Measurements from ENCODE around the gene TIMP3.

TIMP3 gene

GRCh38 chr22:32887324-32887980, 85.9 kb downstream of the TIMP3 start:
- CTCF ChIA-PET: no interaction called here
- H3K4me3 ChIP-seq (ENCODE audit: low read depth, low read length): no peak overlapping the region
- DNase-seq (ENCODE audit: low read depth, low spot score): no peak
- POLR2A ChIA-PET: no interaction called here
- TF ChIP-seq, protein P1, sequence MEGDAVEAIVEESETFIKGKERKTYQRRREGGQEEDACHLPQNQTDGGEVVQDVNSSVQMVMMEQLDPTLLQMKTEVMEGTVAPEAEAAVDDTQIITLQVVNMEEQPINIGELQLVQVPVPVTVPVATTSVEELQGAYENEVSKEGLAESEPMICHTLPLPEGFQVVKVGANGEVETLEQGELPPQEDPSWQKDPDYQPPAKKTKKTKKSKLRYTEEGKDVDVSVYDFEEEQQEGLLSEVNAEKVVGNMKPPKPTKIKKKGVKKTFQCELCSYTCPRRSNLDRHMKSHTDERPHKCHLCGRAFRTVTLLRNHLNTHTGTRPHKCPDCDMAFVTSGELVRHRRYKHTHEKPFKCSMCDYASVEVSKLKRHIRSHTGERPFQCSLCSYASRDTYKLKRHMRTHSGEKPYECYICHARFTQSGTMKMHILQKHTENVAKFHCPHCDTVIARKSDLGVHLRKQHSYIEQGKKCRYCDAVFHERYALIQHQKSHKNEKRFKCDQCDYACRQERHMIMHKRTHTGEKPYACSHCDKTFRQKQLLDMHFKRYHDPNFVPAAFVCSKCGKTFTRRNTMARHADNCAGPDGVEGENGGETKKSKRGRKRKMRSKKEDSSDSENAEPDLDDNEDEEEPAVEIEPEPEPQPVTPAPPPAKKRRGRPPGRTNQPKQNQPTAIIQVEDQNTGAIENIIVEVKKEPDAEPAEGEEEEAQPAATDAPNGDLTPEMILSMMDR (IDR thresholded peaks at IDR 0.05; ENCODE audit: insufficient read depth, low read length, missing control alignments): no peak

GRCh38 chr22:32888976-32889375, 87.5 kb downstream of the TIMP3 start:
- TF ChIP-seq, protein P1 (IDR thresholded peaks at IDR 0.05; ENCODE audit: insufficient read depth, low read length, missing control alignments): no peak
- no peak for DNase-seq (ENCODE audit: low read depth, low spot score)
- CTCF ChIA-PET: no interaction called here
- H3K4me3 ChIP-seq (ENCODE audit: low read depth, low read length): no peak overlapping the region
- POLR2A ChIA-PET: no interaction called here

GRCh38 chr22:32896891-32897290, 95.4 kb downstream of the TIMP3 start:
- CTCF ChIA-PET: interaction anchor here (0.9 to 1.6 kb wide), 3 partner anchors 9 to 22 kb away, joined by 3 to 7 read pairs (median 3); no protein-coding TSS in a partner anchor
- POLR2A ChIA-PET: interaction anchor here (1.0 kb wide), 1 partner anchor 95 kb away, joined by 3 read pairs; the partner anchor contains the start of gene TIMP3
- no peak overlapping the region for H3K4me3 ChIP-seq (ENCODE audit: low read depth, low read length)
- TF ChIP-seq, protein P1 (IDR thresholded peaks at IDR 0.05; ENCODE audit: insufficient read depth, low read length, missing control alignments): no peak
- no peak for DNase-seq (ENCODE audit: low read depth, low spot score)

- no peak overlapping the region for H3K4me3 ChIP-seq (ENCODE audit: low read depth, low read length)
- CTCF ChIA-PET: interaction anchor here (0.9 to 1.6 kb wide), 3 partner anchors 9 to 22 kb away, joined by 3 to 7 read pairs (median 3); no protein-coding TSS in a partner anchor
- POLR2A ChIA-PET: interaction anchor here (1.0 kb wide), 1 partner anchor 96 kb away, joined by 3 read pairs; the partner anchor contains the start of gene TIMP3
- DNase-seq (ENCODE audit: low read depth, low spot score): peak; percentile 28
- TF ChIP-seq, protein P1 (IDR thresholded peaks at IDR 0.05; ENCODE audit: insufficient read depth, low read length, missing control alignments): no peak
Measured at GRCh38 chr22:32897400-32897799, 95.9 kb downstream of the TIMP3 start.

DNA sequence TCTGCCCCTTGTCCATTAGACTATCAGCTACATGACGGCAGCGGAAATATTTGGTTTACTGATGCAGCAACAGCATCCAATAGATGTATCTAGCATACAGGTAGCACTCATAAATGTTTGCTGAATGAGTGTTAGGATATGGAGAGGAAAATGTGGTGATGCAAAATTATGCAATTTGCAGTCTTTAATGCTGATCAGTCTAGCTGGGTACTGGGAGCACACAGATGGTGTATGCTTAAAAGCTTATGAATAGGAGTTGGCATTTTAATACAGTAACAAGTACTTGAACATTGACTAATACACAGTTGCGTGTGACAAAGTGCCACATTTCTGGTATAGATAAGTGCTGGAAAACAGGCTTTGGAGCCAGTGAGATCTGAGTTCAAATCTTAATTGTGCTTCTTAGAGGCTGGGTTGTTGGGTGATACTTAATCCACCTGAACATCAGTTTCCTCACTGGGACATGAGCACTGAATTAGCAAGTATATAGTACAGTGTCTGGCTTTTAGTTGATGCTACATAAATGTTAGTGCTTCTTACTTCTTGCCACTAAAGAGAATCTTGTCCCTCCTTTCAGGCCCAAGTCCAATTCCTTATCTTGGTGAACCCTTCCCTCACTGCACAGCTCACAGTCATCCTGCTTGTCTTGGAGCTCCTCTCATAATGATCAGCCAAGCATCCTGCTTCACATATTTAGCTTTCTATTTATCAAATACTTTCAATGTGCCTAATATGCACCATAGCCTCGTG, 99.6 kb downstream of the TIMP3 start:
- no peak overlapping the region for H3K4me3 ChIP-seq (ENCODE audit: low read depth, low read length)
- no peak for DNase-seq (ENCODE audit: low read depth, low spot score)
- TF ChIP-seq, protein P1 (IDR thresholded peaks at IDR 0.05; ENCODE audit: insufficient read depth, low read length, missing control alignments): no peak
- CTCF ChIA-PET: interaction anchor here (1.3 kb wide), 1 partner anchor 8 kb away, joined by 3 read pairs; no protein-coding TSS in a partner anchor
- POLR2A ChIA-PET: no interaction called here

DNA sequence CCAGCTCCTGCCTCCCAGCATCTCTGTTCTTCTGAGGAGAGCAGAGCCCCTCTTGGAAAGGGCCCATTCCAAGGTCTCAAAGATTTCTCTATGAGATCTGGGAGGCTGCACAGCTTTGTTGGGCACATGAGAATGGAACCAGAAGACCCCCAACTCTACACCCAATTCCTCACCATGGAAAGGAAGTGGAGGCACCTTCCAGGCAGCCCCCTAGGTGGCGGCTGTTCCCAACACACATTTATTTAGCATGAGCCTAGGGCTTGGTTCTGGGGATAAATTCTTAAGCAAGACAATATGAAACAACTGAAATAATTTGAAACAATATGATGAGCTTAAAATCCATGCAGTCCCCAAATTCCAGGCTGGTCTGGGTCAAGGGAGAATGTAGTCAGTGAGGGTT, 100.4 kb downstream of the TIMP3 start:
- CTCF ChIA-PET: interaction anchor here (1.3 kb wide), 1 partner anchor 9 kb away, joined by 3 read pairs; no protein-coding TSS in a partner anchor
- POLR2A ChIA-PET: no interaction called here
- DNase-seq (ENCODE audit: low read depth, low spot score): no peak
- H3K4me3 ChIP-seq (ENCODE audit: low read depth, low read length): no peak overlapping the region
- TF ChIP-seq, protein P1 (IDR thresholded peaks at IDR 0.05; ENCODE audit: insufficient read depth, low read length, missing control alignments): no peak
